HG03139 (cell line): ENCODE data around the gene METAP2.
"Not testable (repeated sequence)": the region's sequence is repeated elsewhere in the genome, so short reads cannot be mapped to it uniquely, and the experiment has no call there.

Experiments
- ATAC-seq: cut with Tn5 transposase; IDR thresholded peaks from one replicate; pipeline ENCODE4 v1.9.1; 2021; ENCODE audit not compliant: unreplicated experiment

METAP2 gene

DNA sequence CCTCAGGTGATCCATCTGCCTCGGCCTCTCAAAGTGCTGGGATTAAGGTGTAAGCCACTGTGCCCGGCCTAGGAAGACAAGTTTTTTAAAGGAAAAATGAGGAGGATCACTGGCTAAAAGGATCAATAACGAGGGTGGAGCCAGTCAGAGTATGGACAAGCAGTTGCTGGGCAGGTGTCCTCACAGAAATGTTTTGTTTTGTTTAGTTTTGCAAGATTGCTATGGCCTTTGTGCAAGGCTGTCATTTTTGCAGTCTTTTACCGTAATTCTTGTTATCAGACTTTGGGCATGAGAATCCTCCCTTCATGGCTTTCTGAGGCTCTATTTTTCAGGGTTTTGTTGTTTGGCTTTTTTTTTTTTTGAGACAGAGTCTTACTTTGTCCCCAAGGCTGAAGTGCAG is 11.9 kb upstream of the METAP2 start:
- ATAC-seq = no peak

DNA sequence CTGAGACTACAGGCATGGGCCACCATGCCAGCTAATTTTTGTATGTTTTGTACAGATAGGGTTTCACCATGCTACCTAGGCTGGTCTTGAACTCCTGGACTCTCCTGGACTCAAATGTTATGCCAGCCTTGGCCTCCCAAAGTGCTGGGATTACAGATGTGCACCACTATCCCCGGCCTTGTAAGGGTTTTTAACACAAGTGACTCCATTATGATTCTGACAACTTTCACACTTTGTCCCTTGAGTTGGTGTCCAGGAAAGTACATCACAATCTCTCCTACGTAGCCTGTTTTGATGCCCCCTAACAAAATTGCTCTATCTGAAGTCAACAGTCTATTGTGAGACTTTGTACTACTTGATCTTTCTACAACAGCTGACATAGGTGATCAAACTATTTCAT is 11.4 kb upstream of the METAP2 start:
- ATAC-seq = no peak

DNA sequence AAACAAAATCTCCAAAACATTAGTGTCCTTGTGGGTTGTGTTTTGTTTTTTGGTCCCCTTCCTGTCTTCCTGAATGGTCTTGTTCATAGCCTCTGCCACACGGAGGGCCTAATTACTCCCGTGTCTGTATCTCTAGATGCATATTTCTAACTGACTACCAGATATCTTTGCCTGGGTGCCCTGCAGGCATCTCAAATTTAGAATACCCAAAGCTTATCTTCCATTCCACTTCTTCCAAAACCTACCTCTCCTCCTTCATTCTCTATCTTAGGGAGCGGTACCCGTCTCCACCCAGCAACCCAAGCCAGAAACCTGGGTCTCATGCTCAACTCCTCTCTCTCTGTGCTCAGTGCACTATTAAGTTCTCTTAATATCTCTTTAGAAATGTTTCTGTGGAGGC is 10.9 kb upstream of the METAP2 start:
- ATAC-seq = no peak

DNA sequence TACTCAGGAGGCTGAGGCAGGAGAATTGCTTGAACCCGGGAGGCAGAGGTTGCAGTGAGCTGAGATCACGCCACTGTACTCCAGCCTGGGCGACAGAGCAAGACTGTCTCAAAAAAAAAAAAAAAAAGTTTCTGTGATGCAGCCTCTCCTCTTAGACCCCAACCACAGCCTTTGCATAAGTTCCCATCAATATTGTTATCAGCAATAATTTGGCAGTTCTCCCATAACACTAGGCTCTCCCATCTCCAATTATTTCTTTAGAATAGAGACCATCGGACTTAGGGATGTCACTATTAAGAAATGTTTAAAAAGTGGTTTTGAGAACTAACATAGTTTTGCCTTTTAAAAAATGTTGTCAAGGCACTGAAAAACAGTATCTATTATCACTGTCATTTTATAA is 10.2 kb upstream of the METAP2 start:
- ATAC-seq = not testable (repeated sequence)

DNA sequence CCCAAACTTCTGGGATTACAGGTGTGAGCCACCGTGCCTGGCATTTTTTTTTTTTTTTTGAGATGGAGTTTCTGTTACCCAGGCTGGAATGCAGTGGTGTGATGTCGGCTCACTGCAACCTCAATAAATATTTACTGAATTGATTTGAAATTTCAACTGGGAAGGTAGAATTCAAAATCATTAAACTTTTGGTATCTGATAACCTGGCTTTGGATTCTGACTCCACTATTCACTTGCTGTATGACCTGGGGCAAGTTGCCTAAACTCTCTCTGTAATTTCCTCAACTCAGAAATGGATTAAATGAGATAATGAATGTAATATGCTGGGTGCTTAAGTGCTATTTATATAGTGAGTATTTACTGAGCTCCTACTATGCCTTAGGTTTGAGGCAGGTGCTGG is 8.7 kb upstream of the METAP2 start:
- no peak for ATAC-seq

DNA sequence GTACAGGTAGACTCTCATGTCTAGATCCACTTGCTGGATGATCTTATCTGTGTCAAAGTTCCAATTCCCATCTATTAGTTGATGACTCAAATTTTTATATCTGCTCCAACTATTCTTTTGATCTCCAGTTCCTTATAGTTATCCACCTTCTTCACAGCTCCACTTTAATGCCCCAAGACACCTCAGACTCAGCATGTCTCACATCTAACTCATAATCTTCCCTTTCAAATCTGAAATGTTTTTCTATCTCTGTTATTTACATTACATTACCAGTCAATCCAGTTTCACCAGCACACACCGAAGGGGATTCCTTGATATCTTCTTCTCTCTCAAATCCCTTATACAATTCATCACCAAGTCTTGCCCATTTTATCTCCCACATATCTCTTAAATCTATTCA is 3.7 kb upstream of the METAP2 start:
- no peak for ATAC-seq

DNA sequence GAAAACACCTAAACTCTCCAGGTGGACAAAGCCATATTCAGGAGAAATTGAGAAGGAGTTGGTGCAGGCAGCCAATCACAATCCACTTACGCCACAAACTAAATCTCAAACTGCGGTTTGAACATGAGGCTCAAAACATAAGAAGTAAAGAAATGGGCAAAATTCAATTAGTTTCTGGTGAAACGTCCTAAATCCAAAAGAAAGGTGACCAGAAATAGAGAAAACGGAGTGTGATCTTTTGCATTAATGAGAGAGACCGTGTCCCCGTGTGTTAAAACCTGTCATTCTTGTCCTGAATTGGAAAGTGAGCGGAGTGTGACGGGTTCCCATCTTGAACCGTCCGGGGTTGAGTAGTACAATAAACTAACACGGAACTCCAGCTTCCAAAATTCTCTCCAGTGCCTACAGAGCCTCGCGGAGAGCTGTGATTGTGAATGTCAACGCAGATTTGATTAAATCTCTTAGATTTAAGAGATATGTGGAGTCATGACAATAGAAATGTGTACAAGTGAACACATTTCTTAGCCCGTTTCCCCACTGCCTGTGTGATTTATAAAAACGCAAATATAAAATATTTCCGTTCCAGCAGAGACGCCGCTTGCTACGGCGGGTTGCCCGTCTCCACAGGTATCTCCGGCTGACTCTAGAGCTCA is 595 bp upstream of the METAP2 start:
- ATAC-seq = peak; percentile 33

DNA sequence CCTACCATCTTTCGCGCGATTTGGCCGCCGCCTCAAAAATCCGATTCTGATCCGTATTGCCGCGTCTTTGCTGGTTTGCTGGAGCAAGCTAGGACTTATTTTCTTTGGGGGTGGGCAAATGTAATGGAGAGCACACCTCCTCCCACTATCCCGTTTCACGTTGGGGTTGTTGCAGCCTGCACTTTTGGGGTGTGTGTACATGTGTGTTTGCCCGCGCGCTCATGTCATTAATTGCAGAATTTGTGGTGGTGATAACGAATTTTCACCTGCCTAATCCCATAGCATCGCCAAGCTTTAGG is 657 bp downstream of the METAP2 start:
- ATAC-seq = no peak

DNA sequence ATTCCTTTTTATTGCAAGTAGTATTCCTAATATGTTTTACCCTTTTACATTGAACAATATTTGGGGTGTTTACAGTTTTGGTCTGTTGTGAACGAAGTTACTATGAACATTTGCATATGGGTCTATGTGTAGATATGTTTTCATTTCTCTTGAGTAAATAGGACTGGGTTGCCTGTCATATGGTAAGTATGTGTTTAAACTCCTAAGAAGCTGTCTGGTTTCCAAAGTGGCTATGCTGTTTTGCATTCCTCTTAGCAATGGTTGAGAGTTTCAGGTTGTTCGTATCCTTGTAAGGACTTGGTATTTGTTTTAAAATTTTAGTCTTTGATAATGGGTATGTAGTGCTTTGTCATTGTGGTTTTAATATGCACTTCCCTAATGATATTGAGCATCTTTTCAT is 6.3 kb downstream of the METAP2 start:
- no peak for ATAC-seq

DNA sequence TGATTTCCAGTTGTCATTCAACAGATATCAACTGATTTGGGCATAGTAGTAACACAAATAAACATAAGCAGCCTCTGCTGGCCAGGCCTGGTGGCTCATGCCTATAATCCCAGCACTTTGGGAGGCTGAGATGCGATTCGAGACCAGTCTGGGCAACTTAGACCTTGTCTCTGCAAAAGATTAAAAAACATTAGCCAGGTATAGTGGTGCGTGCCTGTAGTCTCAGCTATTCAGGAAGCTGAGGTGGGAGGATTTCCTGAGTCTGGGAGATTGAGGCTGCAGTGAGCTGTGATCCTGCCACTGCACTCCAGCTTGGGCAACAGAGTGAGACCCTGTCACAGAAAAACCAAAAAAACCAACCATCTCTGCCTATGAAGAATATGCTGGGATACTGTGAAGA is 7.1 kb downstream of the METAP2 start:
- ATAC-seq = no peak

DNA sequence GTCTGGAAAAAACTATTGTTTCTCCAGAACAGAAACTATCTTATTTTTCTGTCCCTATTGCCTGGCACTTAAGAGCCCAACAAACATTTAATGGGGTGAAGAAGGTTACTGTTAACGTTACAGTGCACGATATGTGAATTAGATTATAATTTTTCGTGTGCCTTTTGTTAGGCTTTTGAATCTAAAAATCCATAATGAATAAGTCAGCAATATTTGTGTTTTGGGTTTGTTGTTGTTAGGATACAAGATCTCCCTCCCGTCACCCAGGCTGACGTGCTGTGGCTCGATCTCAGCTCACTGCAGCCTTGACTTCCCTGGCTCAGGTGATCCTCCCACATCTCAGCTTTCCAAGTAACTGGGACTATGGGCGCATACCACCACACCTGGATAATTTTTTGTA is 7.9 kb downstream of the METAP2 start:
- ATAC-seq = no peak

DNA sequence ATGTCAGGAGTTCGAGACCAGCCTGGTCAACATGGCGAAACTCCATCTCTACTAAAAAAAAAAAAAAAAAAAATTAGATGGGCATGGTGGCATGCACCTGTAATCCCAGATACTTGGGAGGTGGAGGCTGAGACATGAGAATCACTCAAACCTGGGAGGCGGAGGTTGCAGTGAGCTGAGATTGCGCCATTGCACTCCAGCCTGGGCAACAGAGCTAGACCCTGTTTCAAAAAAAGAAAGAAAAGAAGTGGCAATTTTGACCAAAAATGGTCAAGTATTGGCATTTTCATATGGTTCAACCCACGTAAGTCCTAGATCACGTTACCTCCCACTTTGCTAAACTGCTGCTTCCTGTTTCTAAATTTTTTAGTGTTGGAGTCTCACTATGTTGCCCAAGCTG is 8.6 kb downstream of the METAP2 start:
- not testable (repeated sequence) for ATAC-seq

DNA sequence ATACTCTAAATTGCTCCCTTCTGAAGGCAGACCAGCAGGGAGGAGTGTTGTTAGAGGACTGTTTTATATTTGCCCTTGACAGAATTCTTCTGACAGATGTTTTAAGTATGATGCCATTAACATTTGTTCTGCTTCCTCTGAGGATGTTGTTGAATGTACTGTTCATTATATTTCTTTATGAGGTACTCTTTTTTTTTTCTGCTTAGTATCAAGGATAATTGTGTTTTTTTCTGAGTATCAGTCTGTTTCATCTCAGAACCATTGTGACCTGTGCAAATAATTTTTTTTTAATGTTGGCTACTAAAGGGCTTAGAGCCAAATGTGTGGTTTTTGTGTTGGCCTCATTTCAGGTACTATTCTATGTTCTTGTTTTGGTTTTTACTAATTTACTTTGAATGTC is 10.6 kb downstream of the METAP2 start:
- ATAC-seq = no peak

DNA sequence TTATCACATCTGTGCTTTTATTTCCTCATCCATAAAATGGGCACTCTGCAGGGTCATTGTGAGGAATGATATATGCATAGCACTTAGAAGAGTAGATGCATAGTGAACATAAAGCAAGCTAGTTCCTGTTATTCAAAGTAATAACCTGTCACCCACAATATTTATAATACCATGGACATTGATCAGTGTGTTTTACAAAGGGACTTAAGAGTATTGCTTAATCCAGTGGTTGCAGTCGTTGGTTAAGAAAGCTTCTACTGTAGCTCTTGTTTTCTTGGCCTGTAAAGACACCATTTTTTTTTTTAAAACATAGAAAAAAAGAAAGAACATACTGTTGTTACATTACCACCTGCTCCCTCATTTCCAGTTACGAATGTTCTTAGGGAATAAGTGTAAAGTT is 13.1 kb downstream of the METAP2 start:
- ATAC-seq = no peak

DNA sequence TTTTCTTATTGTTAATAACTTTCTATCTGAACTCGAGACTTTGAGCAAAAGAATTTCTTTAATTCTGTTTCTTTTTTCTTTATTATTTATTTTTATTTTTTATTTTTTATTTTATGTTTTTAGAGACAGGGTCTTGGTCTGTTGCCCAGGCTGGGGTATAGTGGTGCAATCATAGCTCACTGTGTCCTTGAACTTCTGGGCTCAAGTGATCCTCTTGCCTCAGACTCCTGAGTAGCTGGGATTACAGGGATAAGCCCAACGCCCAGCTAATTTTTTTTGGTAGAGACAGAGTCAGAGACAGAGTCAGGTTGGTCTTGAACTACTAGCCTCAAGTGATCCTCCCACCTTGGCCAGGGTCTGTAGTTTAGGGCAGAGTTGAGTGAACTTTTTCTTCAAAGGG is 18.5 kb downstream of the METAP2 start:
- ATAC-seq = no peak

DNA sequence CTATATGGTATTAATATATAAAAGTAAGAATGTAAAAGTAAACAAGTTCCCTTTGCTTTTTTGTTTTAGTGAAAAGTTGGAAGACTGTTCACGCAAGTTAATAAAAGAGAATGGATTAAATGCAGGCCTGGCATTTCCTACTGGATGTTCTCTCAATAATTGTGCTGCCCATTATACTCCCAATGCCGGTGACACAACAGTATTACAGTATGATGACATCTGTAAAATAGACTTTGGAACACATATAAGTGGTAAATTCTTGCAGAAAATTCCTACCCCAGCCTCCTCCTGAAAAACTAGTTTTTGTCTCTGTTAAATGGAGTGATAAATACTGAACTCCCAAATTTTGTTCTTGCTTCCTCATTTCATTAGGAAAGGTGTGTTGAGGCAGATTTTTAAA is 20.9 kb downstream of the METAP2 start:
- no peak for ATAC-seq

DNA sequence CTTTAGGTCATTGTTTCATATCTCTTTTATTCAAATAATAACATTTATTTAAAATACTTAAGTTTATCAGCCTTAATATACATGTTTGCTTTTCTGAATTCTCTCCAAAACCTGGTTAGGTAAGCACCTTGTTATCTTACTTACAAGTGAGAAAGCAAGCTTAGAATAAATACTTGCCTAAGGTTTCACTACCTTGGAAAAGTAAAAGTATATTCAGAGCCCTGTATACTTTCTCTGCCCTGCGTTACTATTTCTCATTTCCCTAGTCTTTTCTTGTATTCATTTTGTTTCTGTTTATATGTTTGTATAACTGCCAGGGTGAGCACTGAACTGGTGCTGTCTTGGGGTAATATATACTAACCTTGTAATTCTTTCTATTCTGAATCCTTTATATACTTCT is 21.5 kb downstream of the METAP2 start:
- ATAC-seq = no peak

DNA sequence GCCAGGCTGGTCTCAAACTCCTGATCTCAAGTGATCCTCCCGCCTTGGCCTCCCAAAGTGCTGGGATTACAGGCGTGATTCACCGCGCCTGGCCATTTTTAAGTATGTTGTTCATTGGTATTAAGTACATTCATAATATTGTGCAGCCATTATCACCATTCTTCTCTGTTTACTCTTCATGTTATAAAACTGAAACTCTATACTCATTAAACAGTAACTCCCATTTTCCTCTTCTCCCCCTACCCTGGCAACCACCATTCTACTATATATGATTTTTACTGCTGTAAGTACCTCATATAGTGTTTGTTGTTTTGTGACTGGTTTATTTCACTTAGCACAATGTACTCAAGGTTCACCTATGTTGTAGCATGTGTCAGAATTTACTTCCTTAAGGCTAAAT is 23.1 kb downstream of the METAP2 start:
- no peak for ATAC-seq

DNA sequence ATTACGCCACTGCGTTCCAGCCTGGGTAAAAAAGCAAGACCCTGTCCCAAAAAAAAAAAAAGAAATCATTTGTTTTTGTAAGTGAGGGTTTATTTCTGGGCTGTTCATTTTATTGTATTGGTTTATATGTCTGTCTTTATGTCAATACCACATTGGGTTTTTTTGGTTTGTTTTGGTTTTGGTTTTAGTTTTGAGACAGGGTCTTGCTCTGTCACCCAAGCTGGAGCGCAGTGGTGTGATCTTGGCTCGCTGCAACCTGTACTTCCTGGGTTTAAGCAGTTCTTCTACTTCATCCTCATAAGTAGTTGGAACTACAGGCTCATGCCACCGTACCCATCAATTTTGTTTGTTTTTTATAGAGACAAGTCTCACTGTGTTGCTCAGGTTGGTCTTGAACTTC is 25.0 kb downstream of the METAP2 start:
- ATAC-seq = no peak

DNA sequence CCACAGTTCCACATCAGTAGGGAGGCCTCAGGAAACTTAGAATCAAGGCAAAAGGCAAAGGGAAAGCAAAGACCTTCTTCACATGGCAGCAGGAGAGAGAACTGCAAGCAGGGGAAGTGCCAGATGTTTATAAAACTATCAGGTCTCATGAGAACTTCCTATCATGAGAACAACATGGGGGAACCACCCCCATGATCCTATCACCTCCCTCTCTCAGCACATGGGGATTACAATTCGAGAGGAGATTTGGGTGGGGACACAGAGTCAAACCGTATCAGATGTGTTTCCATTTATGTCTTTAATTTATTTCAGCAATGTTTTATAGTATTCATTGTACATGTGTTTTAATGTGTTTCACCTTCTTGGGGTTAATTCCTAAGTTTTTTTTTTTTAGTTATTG is 25.8 kb downstream of the METAP2 start:
- ATAC-seq = no peak

DNA sequence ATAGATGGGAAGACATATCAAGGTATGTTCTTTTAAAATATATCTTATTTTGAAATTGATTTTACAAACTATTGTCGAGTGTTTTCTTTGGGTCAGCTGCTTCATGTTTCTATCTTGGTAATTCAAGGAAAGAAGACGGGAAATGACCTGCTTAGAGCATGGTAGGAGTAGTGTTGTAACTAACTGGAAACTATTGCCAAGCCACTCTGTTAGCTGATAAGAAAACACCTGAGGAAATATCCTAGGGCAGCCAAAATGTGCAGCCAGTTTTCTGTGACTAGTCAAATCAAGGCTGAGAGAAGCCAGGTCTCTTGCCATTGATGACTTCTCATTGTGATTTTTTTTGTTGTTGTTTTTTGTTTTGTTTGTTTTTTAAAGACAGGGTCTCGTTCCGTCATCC is 30.2 kb downstream of the METAP2 start:
- no peak for ATAC-seq

DNA sequence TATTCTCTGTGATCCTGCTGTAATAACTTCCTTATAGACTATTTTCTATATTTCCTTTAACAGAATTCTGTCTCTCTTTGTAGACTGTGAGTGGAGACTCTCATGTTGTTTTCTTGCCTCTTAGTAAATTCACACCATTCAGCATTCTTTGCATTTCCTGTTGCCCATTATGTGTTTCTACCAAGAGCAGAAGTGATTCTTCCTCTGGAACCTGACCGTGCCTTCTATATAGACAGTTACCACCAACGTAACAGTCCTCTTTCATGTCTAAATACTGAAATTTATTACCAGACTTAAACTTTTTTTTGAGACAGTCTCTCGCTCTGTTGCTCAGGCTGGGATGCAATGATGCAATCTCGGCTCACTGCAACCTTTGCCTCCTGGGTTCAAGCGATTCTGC is 31.1 kb downstream of the METAP2 start:
- no peak for ATAC-seq

DNA sequence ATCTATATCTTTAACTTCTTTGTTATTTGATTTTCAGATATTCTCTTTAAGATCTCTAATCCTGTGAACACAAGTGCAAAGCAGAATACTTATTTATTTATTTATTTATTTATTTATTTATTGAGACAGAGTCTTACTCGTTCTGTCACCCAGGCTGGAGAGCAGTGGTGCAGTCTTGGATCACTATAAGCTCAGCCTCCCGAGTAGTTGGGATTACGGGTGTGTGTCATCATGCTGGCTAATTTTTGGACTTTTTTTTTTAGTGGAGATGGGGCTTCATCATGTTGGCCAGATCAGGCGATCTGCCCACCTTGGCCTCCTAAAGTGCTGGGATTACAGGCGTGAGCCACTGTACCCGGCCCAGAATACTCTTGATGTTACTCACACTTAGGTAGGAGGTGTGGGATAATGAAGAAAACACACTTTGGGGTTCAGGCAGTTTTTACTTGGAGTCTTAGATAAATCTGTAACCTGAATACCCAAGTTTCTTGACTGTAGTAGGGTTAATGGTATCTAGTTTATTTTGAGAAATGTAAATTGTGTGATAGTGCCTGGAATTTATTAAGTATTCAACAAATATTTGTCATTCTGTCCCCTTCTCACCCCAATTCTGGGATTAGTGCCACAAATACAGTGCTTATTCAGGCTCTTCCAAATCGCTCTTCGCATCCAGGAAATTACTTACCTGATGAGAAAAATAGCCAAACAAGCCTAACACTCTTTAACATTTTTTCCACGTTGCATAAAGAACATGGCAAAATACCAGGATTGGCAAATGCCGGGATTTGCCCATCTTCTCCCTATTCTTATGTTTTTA is 33.0 kb downstream of the METAP2 start:
- no peak for ATAC-seq
